ENCODE results near the gene NEGR1.

DNA sequence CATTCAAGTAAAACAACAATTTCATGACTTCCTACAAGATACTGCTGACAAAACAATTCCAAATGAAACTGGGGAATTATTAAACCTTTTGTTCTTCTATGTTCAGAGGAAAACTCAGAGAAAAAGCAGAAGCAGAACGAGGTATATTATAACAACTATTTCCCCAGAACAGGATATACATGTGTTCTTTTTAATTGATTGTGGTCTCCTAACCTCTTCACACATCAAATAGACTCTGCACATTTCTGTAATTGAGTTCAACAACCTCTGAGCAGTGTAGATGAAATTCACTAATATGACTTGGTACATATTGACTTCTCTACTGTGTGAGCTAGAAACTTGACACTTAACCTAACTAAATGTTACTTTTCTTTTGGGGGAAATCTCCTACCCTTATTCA lies 584.2 kb downstream of the NEGR1 start:
- TF ChIP-seq, protein P1, sequence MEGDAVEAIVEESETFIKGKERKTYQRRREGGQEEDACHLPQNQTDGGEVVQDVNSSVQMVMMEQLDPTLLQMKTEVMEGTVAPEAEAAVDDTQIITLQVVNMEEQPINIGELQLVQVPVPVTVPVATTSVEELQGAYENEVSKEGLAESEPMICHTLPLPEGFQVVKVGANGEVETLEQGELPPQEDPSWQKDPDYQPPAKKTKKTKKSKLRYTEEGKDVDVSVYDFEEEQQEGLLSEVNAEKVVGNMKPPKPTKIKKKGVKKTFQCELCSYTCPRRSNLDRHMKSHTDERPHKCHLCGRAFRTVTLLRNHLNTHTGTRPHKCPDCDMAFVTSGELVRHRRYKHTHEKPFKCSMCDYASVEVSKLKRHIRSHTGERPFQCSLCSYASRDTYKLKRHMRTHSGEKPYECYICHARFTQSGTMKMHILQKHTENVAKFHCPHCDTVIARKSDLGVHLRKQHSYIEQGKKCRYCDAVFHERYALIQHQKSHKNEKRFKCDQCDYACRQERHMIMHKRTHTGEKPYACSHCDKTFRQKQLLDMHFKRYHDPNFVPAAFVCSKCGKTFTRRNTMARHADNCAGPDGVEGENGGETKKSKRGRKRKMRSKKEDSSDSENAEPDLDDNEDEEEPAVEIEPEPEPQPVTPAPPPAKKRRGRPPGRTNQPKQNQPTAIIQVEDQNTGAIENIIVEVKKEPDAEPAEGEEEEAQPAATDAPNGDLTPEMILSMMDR (IDR thresholded peaks at IDR 0.05): no peak
- no peak for TF ChIP-seq EP300 (IDR thresholded peaks at IDR 0.05)
- TF ChIP-seq POLR2A (IDR thresholded peaks at IDR 0.05): no peak
- TF ChIP-seq POLR2AphosphoS5 (IDR thresholded peaks at IDR 0.05): no peak

All from stomach (tissue), 4 donors.